Brain microvascular endothelial cell (primary cell): Measurements from ENCODE around the gene RPS6KA3.
"Not testable (repeated sequence)": the region's sequence is repeated elsewhere in the genome, so short reads cannot be mapped to it uniquely, and the experiment has no call there.

Experiments used
- DNase-seq: peaks from one replicate; pipeline ENCODE4 v3.0.0-alpha.2; 2020
- H3K27ac ChIP-seq: fragments of 250-450 bp; sonication (Bioruptor Pico); 2 replicates; pipeline ENCODE4 v1.5.1; 2020; ENCODE audit warnings: mild to moderate bottlenecking, moderate library complexity
- H3K27me3 ChIP-seq: fragments of 250-450 bp; sonication (Bioruptor Pico); replicated peaks from 2 replicates; pipeline ENCODE4 v1.5.1; 2020; ENCODE audit warnings: mild to moderate bottlenecking
- H3K36me3 ChIP-seq: fragments of 250-450 bp; sonication (Bioruptor Pico); replicated peaks from 2 replicates; pipeline ENCODE4 v1.5.1; 2020; ENCODE audit warnings: mild to moderate bottlenecking
- H3K4me3 ChIP-seq: 2 replicates; pipeline ENCODE4 v1.5.1; 2011; ENCODE audit warnings: low read depth, mild to moderate bottlenecking, control low read depth, low read length, moderate library complexity
- CTCF ChIP-seq: IDR thresholded peaks from 2 replicates; pipeline ENCODE4 v1.5.1; 2011; ENCODE audit warnings: low read depth, mild to moderate bottlenecking, moderate library complexity, low read length, control low read depth, inconsistent platforms; ENCODE audit errors: missing control alignments
- in situ Hi-C: cut with HindIII; loops from 2 replicates; pipeline ENCODE4 v1.10.0; 2017; ENCODE audit warnings: low sequenced_read_pairs, low pct_ligation_motif_present

RPS6KA3 gene

GRCh38 chrX:20252381-20253231 lies 14.1 kb downstream of the RPS6KA3 start:
- in situ Hi-C loops, result no loop called here
- peak; percentile 45 for DNase-seq
- peak; percentile 79 for TF ChIP-seq CTCF
- H3K27ac ChIP-seq, result no peak overlapping the region
- no peak overlapping the region for H3K4me3 ChIP-seq
- H3K27me3 ChIP-seq, result no peaks in the 10 kb centered on the region
- H3K36me3 ChIP-seq, result no peaks in the 10 kb centered on the region

GRCh38 chrX:20251691-20252090 lies 15.0 kb downstream of the RPS6KA3 start:
- Histone ChIP-seq H3K36me3 (no peaks in the 10 kb centered on the region), H3K4me3 (no peak overlapping the region), H3K27me3 (no peaks in the 10 kb centered on the region), H3K27ac (no peak overlapping the region)
- no peak for DNase-seq
- in situ Hi-C loops, result no loop called here
- no peak for TF ChIP-seq CTCF

- in situ Hi-C loops, H3K4me3 ChIP-seq, H3K27ac ChIP-seq, H3K27me3 ChIP-seq, H3K36me3 ChIP-seq, DNase-seq: not testable (repeated sequence)
Measured at GRCh38 chrX:20250146-20250545, 16.6 kb downstream of the RPS6KA3 start.

- no peak for TF ChIP-seq CTCF
Measured at GRCh38 chrX:20248592-20249192, 18.0 kb downstream of the RPS6KA3 start.

GRCh38 chrX:20244931-20245330 lies 21.8 kb downstream of the RPS6KA3 start:
- in situ Hi-C loops, result no loop called here
- no peaks in the 10 kb centered on the region for H3K36me3 ChIP-seq
- no peaks in the 10 kb centered on the region for H3K27me3 ChIP-seq
- no peak overlapping the region for H3K27ac ChIP-seq
- no peak for DNase-seq
- no peak overlapping the region for H3K4me3 ChIP-seq
- no peak for TF ChIP-seq CTCF

More at GRCh38 chrX:20248592-20249192, 18.0 kb downstream of the RPS6KA3 start:
- H3K4me3 ChIP-seq, result no peak overlapping the region
- no peak for DNase-seq
- no peaks in the 10 kb centered on the region for H3K27me3 ChIP-seq
- no peak overlapping the region for H3K27ac ChIP-seq
- in situ Hi-C loops, result no loop called here
- H3K36me3 ChIP-seq, result no peaks in the 10 kb centered on the region

- in situ Hi-C loops, result no loop called here
- Histone ChIP-seq H3K27ac (no peak overlapping the region), H3K27me3 (no peaks in the 10 kb centered on the region), H3K36me3 (no peaks in the 10 kb centered on the region), H3K4me3 (no peak overlapping the region)
- no peak for DNase-seq
- no peak for TF ChIP-seq CTCF
Measured at GRCh38 chrX:20240201-20240600, 26.5 kb downstream of the RPS6KA3 start.
